GM08714 (cell line): ENCODE results near the gene CIRBP.
"Not testable (repeated sequence)": the region's sequence is repeated elsewhere in the genome, so short reads cannot be mapped to it uniquely, and the experiment has no call there.

Experiments
- H3K4me3 ChIP-seq: fragments of 200-500 bp; sonication (Bioruptor generic); 2 replicates; pipeline ENCODE4 v1.5.1; 2014; ENCODE audit warnings: mild to moderate bottlenecking, low read length, inconsistent platforms
- ZNF274 ChIP-seq: IDR thresholded peaks from 2 replicates; pipeline ENCODE4 v1.6.1; 2012; ENCODE audit warnings: mild to moderate bottlenecking, low read depth, low read length

Gene CIRBP

DNA sequence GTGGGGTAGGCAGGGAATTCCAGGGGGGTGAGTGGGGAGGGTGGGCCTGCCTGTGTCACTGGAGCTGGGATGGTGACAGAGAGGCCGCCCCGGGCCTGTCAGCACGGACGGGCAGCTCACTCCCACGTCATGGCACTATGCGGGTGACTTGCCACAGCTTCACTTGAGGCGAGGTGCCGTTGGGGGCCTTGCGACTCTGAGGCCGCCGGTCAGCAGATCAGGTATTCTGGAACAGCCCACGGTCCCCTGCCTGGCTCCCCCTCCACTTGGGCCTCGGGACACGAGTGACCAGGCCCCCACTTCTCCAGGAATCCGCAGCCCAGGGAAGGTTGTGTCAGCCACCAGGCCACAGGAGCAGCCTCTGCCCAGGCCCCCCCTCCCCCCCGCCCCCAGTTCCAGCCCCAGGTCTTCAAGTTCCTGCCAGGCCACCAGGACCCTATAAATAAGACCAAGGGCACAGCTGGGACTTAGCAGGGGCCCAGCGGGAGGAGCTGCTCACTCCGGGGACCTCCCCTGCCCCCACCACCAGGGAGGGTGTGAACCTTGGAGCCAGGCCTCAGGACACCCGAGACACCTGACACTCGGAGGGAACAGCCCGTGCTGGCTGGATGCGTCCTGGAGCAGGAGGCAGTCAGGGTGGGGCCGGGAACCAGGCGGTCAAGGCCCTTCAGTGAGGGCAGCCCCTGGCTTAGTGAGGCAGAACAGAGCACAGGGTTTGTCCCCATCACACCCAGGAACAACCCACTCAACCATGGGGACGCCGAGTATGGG is 23.5 kb upstream of the CIRBP start:
- no peak overlapping the region for H3K4me3 ChIP-seq
- TF ChIP-seq ZNF274: no peak

- not testable (repeated sequence) for H3K4me3 ChIP-seq
Observed at GRCh38 chr19:1246265-1247087, 22.7 kb upstream of the CIRBP start.

DNA sequence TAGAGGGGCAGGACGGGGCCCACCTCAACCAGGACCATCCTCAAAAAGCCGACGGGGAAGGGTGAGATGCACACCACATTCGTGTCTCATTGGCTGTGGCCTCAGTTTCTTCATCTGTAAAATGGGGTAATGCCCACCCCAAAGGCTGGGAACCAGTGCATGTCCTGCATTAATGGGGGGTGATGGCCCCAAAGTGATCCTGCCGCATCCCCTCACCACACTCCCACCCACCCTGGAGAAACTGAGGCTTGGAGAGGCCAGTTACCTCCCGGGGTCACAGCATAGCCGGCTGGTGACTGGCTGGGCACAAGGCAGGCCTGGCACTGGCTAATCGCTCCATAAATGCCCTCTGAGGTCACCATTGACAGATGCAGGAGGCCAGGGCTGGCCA is 21.4 kb upstream of the CIRBP start:
- TF ChIP-seq ZNF274: no peak
- no peak overlapping the region; the same call in 1 of the 2 replicates for H3K4me3 ChIP-seq

GRCh38 chr19:1248139-1248785 is 20.9 kb upstream of the CIRBP start, which contains the start of gene MIDN:
TSS of gene MIDN (plus strand) at chr19:1248583. CDS start at chr19:1250297, 1,714 bp downstream.
- TF ChIP-seq ZNF274: no peak
- peak within 1 kb of the TSS; percentile 62; the same call in 1 of the 2 replicates for H3K4me3 ChIP-seq

DNA sequence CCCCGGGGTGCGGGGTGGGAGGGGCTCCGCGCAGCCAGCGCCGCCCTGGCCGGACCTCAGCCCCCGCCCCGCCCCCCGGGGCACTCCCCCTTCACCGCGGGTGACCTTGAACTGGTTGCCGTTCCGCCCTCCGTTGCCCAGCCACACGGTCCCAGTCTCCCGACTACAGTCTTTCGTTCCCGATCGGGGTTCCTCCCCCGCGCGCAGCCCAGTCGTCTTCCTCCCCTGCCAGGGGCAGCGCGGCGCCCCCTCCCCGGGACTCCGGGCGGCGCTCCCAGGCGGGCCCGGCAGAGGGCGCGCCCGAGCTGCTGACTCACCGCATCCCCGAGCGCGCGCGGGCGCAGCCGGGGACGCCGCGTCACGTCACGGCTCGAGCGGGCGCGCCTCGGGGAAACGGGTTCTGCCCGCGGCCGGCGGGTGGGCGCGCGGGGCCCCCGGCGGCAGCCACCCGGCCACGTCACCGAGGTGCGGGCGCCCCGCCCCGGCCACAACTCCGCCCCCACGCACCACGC is 20.3 kb upstream of the CIRBP start:
- H3K4me3 ChIP-seq: peak overlapping the region; percentile 62; the same call in 1 of the 2 replicates
- no peak for TF ChIP-seq ZNF274

DNA sequence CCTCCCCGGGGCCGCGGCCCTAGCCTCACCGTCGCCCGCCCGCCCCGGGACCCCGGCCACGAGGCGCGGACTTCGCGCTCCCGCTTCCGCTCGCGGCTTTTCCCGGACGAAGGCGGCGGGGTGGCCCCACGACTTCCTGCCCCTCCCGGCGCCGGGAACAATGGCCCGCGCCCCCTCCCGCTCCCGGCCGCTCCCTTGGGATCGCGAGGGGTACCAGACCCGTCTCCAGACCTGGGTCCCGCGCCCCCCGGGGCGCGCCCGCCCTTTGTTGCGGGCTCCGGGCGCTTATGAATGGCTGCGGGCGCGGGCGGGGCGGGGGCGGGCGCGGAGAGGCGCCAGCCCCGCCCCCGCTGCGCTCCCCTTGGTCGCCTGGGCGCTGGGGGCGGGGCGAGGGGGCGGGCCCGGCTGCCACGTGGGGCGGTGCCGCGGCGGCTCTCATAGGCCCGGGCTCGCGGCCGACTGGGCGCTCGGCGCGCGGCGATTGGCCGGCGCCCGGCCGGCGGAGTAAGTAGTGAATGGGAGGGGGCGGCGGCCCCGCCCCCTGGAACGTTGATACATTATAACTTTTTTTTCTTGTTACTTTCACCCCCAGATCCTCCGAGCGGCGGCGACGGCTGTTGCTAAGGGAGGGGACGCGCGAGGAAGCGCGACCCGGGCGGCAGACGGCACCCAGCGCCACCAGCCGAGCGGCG is 19.7 kb upstream of the CIRBP start:
- no peak for TF ChIP-seq ZNF274
- peak overlapping the region; percentile 87 for H3K4me3 ChIP-seq

DNA sequence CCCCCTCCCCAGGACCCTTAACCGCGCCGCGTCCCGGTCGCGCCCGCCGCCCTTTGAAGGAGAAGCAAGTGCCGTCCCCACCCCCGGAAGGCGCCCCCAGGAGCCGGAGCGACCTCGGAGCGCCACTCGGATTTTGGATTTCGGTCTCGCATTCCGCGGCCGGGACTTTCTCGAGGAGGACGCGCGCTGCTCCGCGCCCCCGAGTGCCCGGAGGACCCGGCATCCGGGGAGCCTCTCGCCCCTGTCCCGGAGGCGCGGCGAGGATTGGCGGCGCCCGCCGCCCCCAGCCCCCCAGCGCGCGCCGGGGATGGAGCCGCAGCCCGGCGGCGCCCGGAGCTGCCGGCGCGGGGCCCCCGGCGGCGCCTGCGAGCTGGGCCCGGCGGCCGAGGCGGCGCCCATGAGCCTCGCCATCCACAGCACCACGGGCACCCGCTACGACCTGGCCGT is 19.1 kb upstream of the CIRBP start:
- TF ChIP-seq ZNF274: no peak
- H3K4me3 ChIP-seq: peak overlapping the region; percentile 87

GRCh38 chr19:1250437-1251260 is 18.5 kb upstream of the CIRBP start:
- TF ChIP-seq ZNF274: no peak
- peak overlapping the region; percentile 87 for H3K4me3 ChIP-seq

- H3K4me3 ChIP-seq: peak overlapping the region; percentile 87
- TF ChIP-seq ZNF274: no peak
Observed at GRCh38 chr19:1251330-1252220, 17.6 kb upstream of the CIRBP start.

GRCh38 chr19:1252221-1252820 is 16.8 kb upstream of the CIRBP start:
- peak overlapping the region; percentile 87 for H3K4me3 ChIP-seq
- no peak for TF ChIP-seq ZNF274

DNA sequence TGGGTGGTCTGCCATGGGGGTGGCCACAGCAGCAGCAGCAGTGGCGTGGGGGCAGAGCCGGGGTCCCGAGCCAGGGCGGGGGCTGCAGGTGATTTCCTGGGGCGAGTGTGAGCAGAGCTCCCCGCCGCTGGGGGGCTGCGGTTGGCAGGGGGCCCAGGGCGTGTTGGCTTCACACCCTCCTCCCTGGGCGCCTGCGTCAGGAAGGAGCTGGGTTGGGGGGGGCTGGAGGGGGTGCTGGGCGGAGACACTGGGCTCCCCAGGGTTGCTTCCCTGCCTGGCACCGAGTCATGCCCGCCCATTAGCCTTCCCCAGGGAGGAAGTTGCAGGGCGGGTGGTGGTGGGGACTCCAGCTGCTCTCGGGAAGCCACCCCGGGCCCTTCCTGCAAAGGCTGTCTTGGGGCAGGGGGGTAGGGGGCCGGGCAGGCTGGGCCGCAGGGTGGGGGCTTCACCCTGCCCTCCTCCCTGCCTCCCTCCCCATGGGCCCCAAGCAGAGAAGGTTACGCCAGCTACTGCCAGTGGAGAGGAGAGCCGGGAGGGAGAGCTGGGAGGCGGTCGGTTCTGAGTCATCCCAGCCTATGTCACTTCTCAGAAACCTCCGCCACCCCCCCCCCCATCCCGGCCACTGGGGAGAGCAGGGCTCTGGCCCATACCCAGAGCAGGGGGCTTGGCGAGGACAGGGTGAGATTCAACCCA is 16.2 kb upstream of the CIRBP start:
- peak overlapping the region; percentile 87 for H3K4me3 ChIP-seq

More for the DNA sequence above, 16.2 kb upstream of the CIRBP start:
- TF ChIP-seq ZNF274: no peak
